Hindlimb muscle (tissue), 1 donor: ENCODE measurements around the gene PDGFD. TPM values are rescaled to one million over a fixed set of nuclear protein-coding genes. Genes with fewer than 3 reads are reported as not detected.

Experiments
- DNase-seq: peaks from one replicate; pipeline ENCODE4 v3.0.0-alpha.2; 2013
- polyA plus RNA-seq: library from polyadenylated mRNA; unstranded; fragments of 120-200 nt; gene quantifications from one replicate; pipeline ENCODE4 v1.2.1, GENCODE V29; 2013; ENCODE audit not compliant: insufficient read length

The PDGFD gene
- polyA plus RNA-seq, 1 donor = 19.1 TPM

- DNase-seq = no peak
These were observed 21.2 kb downstream of the PDGFD start for GRCh38 chr11:104142698-104143097.

- DNase-seq = no peak
These were observed 27.1 kb downstream of the PDGFD start for GRCh38 chr11:104136861-104137260.

GRCh38 chr11:104134745-104135144 lies 29.2 kb downstream of the PDGFD start:
- no peak for DNase-seq

- no peak for DNase-seq
These were observed 33.8 kb downstream of the PDGFD start for GRCh38 chr11:104130161-104130560.

- no peak for DNase-seq
These were observed 34.8 kb downstream of the PDGFD start for GRCh38 chr11:104129145-104129544.

GRCh38 chr11:104127828-104128227 lies 36.1 kb downstream of the PDGFD start:
- no peak for DNase-seq

- no peak for DNase-seq
These were observed 37.5 kb downstream of the PDGFD start for GRCh38 chr11:104126464-104126863.

GRCh38 chr11:104124979-104125378 lies 39.0 kb downstream of the PDGFD start:
- DNase-seq = no peak

- DNase-seq = peak; percentile 18
These were observed 41.1 kb downstream of the PDGFD start for GRCh38 chr11:104122836-104123235.

- DNase-seq = no peak
These were observed 41.8 kb downstream of the PDGFD start for GRCh38 chr11:104122011-104122635.

GRCh38 chr11:104120493-104121137 lies 43.3 kb downstream of the PDGFD start:
- no peak for DNase-seq

GRCh38 chr11:104118105-104118744 lies 45.7 kb downstream of the PDGFD start:
- no peak for DNase-seq

GRCh38 chr11:104113541-104113940 lies 50.4 kb downstream of the PDGFD start:
- DNase-seq = no peak

GRCh38 chr11:104106136-104106754 lies 57.7 kb downstream of the PDGFD start:
- DNase-seq = no peak

GRCh38 chr11:104105155-104105554 lies 58.8 kb downstream of the PDGFD start:
- DNase-seq = no peak

- no peak for DNase-seq
These were observed 59.3 kb downstream of the PDGFD start for GRCh38 chr11:104104664-104105063.

- no peak for DNase-seq
These were observed 59.7 kb downstream of the PDGFD start for GRCh38 chr11:104104201-104104600.

- no peak for DNase-seq
These were observed 65.4 kb downstream of the PDGFD start for GRCh38 chr11:104098555-104098954.

GRCh38 chr11:104098132-104098531 lies 65.8 kb downstream of the PDGFD start:
- no peak for DNase-seq

GRCh38 chr11:104096900-104097299 lies 67.0 kb downstream of the PDGFD start:
- DNase-seq = no peak

- DNase-seq = no peak
These were observed 68.2 kb downstream of the PDGFD start for GRCh38 chr11:104095791-104096190.

GRCh38 chr11:104094576-104094975 lies 69.4 kb downstream of the PDGFD start:
- no peak for DNase-seq

GRCh38 chr11:104093426-104094280 lies 70.3 kb downstream of the PDGFD start:
- DNase-seq = no peak
